Stimulated activated CD8-positive, alpha-beta memory T cell treated with anti-CD3 and anti-CD28 coated beads, Interleukin-2, amount 100 ng/mL, for 1 hour (primary cell): ENCODE data around the gene UBAC2.

ENCODE experiments used
- DNase-seq, 2 donors: peaks; one replicate each; pipeline ENCODE4 v3.0.0-alpha.2; 2020; ENCODE audit warnings: low read depth in 2 of 2

The UBAC2 gene, protein sequence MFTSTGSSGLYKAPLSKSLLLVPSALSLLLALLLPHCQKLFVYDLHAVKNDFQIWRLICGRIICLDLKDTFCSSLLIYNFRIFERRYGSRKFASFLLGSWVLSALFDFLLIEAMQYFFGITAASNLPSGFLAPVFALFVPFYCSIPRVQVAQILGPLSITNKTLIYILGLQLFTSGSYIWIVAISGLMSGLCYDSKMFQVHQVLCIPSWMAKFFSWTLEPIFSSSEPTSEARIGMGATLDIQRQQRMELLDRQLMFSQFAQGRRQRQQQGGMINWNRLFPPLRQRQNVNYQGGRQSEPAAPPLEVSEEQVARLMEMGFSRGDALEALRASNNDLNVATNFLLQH

DNA sequence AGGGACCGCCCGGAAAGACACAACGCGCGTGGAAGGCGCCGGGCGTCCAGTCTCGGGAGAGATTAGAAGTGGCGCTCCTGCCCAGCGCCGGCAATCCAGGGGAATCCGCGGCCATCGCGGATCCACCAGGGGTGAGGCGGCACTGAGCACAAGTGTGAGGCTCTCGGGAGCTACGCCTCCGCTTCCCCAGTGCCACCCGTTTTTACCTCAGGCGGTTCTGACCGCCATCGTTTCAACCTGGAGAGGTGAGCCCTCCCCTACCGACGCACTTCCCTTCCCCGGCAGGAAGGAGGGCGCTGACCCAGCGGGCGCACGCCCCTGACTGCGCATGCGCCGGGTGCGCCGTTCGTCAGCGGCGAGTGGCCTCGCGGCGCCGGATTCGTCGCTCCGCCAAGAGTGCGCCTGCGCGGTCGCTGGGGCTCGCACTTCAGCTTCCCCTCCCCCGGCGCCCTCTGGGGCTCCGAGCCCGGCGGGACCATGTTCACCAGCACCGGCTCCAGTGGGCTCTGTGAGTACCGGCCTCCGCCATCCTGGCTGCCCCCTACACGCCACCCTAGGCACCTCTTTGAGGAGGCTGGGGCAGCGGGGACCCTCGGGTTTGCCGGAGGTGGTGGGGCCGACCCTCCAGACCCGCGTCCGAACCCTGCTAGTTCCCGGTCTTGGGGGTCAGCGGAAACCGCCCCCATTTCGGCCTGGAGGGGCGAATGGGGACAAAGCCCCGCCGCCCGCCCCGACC is at the start of gene UBAC2:
Gene UBAC2 (plus strand): TSS at position 423 of the 736 bp plus-strand sequence. CDS start 55 bp downstream, at position 478.
- peak; percentile 89 to 94 for DNase-seq

DNA sequence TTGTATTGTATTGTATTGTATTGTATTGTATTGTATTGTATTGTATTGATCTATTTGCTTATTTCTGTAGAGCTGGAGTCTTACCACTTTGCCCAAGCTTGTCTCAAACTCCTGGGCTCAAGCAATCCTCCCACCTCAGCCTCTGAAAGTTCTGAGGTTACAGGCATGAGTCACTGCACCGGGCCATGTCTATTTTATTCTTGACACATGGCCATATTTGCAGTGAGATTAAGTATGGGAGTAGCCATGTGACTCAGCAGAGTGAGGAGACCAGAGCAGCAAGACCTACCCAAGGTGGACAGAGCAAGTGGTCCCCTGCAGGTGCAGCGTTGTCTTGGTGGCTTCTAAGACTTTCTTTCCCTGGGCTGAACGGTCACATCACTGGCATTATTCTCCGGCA is 49.1 kb upstream of the UBAC2 start:
- no peak for DNase-seq

DNA sequence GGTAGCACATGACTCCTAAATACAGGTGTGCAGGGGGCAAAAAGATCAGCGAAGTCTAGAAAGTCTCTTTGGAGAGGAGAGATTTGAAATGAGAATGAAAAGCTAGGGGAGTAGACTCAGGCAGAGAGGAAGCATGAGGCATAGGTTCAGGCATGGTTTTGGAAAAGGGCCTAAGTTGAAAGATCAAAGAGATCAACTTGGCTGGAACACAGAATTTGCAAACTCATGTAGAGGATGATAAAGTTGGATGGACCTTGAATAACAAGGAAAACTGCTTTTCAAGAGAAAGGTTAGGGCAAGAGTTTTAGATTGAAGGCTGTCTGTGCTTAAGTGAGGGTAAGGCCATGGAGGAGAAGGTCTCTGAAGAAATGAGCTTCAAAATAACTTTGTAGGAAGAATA is 47.4 kb upstream of the UBAC2 start:
- DNase-seq = no peak

DNA sequence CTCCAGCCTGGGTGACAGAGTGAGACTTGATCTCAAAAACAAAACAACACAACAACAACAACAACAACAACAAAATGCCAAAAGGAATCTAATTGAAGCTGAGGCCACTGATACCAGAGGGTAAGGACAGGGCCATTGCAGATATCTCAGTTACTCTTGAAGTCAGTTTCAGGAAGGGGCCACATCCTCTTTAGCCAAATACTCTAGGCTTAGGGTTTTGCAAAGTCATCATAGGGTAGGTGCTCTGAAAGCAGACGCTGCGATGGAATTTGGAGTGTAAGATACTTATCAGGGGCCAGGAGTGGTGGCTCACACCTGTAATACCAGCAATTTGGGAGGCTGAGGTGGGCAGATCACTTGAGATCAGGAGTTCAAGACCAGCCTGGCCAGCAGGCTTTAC is 46.6 kb upstream of the UBAC2 start:
- no peak for DNase-seq

DNA sequence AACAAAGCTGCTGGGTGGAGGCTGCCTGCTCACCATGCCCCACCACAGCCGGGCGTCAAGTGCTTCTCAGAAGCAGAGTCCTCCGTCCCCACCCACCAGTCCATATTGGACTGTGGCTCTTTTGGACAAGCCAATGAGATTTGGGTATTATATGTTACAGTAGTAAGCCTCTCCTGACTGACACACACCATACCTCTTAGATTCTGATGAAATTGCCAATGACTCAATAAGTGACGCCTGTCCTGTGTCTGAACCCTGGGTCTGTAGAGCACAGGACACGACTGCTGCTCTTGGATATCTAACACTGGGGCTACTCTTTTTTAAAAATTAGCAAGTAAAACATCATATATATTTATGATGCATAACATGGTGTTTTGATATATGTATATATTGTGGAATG is 44.8 kb upstream of the UBAC2 start:
- DNase-seq = no peak

DNA sequence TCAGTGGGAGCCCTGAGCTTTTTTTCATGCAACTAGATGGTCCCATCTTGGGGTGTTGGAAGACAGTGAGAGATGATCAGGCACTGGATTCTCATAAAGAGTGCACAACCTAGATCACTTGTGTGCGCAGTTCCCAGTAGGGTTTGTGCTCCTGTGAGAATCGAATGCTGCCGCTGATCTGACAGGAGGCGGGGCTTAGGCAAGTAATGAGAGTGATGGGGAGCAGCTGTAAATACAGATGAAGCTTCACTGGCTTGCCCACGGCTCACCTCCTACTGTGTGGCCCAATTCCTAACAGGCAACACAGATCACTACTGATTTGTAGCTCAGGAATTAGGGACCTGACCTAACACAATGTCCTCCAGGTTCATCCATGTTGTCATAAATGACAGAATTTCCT is 43.6 kb upstream of the UBAC2 start:
- no peak for DNase-seq

DNA sequence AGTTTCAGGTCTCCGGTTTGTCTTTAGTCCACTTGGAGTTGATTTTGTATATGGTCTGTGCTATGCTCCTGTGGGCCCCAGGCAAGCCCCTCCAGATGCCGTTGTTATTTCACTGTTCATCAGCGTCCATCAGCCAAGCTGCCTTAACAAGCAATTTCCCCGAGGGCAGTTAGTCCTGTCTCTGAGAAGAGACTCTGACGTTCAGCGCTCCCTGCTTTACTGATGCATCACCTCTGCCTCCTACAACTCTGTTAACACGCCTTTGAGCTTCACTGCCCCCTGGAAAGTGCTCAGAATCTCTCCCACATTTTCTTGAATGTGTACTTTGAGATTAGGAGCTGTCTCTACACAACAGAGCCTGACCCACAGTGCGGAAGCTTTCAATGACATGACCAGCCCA is 41.8 kb upstream of the UBAC2 start:
- no peak for DNase-seq

DNA sequence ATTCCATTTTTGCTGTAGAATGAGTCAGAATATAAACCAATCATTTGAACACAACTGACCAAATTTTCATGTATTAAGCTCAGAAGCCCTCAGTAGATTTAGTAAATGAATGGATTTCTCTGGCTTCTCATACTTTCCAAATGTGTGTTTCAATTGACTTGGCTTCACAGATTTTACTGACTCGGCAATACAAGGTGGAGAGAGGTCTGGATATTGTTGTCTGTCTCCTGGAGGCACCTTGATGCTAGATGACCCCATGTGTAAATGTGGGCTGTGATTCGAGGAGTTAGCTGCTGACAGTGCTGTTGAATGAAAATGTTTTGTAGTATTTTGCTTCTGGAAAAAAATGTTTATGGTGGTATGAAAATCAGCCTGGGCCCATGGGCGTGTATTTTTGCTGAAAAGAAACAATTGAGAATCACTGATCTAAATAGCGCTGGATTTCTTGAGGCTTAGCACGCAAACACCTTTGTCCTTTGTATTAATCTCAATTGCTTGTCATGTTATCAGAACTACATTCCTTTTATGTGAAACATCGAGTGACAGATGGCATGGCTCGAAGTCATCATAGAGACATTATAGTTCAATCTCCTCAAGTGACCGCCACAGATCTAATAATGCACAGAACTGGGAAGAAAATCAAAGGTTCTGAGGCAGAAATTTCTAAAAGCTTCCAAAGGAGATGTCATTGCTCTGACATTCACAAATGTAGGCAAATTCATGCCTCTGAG is 41.2 kb upstream of the UBAC2 start:
- DNase-seq = no peak

DNA sequence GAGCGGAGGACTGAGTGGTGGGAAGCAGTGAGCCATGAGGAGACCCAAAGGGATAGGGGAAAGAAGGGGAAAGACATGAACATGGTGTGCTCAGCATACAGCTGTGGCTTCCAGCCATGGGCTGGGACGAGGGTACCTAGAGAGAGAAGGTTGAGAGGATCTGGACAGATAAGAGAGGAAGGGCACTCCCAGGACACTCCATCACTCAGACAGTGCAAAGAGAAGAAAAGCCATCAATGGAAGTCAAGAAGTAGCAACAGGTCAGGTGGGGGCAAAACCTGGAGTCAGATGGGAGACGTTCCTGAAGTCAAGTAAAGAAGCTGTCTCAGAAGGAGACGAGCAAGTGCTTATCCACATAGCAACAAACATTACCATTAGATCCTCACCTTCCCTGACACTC is 40.2 kb upstream of the UBAC2 start:
- DNase-seq = no peak

DNA sequence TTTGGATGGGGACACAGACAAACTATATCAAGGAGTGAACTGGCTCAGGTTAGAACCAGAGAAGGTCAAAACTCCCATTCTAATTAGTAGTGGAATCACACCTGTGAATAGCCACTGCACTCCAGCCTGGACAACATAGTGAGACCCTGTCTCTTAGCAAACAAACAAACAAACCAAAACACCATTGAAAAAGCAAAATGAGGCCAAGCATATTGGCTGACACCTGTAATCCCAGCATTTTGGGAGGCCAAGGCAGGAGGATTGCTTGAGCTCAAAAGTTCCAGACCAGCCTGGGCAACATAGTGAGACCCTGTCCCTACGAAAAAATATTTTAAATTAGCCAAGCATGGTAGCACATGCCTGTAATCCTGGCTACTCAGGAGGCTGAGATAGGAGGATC is 39.1 kb upstream of the UBAC2 start:
- no peak for DNase-seq

DNA sequence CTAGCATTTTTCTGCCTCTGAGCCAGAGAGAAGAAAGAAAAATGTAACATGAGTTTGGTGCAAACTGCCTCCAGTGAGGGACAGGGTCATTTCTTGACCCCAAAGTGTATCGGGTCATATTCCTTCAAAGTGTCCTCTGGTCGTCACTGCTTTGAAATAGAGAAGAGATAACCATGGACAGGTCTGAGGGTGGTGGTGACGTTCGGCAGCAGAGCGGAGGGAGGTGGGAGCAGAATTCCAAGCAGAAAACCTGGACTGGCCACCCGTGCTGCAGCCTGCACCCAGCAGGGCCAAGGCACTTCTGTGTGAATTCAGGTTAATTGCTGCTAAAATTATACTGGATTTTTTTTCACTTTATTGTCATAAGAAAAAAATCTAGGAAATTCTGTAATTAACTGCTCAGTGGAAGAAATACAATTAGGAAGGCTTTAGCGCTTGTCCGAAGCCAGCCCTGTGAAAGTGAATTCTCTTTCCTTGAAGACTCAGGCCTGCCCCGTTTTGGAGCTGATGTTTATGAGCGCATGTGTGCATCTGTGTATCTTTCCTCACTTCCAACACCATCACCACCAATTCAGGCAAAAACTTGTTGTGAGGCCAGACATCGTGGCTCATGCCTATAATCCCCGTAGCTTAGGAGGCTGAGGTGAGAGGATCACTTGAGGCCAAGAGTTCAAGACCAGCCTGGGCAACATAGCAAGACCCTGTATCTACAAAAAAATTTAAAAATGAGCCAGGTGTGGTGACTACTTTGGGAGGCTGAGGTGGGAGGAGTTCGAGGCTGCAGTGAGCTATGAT is 37.9 kb upstream of the UBAC2 start:
- DNase-seq = no peak

DNA sequence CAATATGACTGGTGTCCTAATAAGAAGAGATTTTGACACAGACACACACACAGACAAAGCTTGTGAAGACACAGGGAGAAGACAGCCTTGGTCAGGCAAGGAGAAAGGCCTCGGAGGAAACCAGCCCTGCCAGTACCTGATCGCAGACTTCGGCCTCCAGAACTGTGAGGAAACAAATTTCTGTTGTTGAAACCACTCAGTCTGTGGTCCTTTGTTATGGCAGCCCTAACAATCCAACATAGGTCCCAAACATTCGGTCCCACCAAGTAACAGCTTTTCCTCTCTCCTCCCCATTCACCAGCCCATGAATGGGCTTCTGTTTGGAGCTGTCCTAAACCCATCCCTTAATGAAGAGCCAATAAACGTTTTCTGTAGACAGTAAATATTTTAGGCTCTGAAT is 36.4 kb upstream of the UBAC2 start:
- no peak for DNase-seq

DNA sequence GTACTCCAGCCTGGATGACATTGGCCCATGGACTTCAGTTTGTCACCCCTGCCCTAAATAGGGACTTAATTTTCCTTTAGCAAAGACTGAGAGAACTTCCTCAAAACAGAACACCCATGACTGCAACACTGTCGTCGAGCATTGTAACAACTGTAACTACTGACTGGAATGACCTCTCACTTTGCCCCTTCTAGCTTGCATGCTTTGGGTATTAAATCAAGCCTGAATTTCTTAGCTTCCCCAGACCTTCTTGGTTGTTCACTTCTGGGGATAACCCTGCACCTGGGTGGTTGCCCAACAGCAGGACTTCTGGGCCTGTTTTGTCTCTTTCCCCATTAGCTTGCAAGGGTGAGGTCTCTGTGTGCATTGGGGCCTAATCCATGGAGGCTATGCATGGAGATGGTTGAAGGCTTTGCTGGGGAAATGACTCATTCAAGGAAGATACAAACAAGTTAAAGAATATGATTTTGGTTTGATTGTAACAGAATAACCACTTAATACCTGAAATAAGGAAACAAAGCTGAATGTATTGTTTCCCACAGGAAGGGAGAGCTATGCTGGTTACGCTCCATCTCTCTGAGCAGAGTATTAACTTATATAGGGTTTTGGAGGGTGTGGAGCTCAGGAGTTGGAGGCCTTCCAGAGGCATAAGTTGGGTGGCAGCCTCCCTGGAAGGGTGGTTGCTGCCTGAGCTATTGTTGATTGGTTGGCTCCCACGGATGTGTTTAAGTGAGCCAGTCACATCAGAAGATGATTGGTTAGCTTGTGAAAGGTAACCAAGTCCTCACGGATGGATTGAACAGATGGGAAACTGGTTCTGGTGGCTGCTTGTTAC is 34.7 kb upstream of the UBAC2 start:
- DNase-seq = no peak

DNA sequence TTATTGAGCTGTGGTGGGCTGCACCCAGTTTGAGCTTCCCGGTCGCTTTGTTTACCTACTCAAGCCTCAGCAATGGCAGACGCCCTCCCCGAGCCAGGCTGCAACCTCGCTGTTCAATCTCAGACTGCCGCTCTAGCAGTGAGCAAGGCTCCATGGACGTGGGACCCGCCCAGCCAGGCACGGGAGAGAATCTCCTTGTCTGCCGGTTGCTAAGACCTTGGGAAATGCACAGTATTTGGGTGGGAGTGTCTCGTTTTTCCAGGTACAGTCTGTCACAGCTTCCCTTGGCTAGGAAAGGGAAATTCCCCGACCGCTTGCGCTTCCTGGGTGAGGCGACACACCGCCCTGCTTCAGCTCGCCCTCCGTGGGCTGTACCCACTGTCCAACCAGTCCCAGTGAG is 27.7 kb upstream of the UBAC2 start:
- no peak for DNase-seq

DNA sequence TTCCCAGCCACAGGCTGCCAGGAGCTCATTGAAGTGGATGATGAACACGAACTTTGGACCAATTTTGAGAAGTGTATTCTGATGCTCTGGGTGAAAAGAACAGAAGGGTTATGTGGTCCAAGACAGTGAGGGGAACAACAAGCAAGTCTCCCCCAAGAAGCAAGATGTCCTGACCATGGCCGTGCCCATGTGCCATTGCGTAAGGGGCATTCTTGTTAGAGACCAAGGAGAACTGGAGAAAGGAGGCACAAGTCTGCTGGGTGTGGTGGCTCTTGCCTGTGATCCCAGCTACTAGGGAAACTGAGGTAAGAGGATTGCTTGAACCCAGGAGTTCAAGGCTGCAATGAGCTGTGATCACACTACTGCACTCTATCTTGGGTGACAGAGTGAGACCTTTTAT is 27.0 kb upstream of the UBAC2 start:
- no peak for DNase-seq

DNA sequence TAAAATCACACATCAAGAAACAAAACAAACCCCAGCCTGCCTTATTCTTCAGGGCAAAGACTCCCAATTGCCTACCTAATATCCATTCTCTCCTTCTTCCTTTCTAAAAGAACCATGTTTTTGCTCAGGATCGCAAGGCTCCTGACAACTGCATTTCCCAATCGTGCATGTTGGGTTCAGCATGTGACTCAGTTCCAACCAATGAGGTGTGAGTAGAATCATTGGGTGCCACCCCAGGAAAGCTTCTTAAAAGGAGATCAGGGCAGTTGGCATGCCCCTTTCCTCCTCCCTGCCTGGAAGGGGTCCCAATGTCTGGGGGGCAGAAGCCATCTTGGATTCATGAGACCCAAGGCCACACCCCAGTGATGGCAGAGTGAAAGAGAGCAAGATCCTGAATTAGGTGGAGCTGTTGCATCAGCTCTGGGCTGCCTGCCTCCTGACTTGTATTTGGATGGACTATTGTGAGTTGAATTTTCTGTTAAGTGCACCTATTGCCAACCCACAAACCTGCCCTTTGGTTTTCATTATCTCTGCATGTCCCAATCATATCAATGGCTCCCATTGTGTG is 26.0 kb upstream of the UBAC2 start:
- DNase-seq = no peak

DNA sequence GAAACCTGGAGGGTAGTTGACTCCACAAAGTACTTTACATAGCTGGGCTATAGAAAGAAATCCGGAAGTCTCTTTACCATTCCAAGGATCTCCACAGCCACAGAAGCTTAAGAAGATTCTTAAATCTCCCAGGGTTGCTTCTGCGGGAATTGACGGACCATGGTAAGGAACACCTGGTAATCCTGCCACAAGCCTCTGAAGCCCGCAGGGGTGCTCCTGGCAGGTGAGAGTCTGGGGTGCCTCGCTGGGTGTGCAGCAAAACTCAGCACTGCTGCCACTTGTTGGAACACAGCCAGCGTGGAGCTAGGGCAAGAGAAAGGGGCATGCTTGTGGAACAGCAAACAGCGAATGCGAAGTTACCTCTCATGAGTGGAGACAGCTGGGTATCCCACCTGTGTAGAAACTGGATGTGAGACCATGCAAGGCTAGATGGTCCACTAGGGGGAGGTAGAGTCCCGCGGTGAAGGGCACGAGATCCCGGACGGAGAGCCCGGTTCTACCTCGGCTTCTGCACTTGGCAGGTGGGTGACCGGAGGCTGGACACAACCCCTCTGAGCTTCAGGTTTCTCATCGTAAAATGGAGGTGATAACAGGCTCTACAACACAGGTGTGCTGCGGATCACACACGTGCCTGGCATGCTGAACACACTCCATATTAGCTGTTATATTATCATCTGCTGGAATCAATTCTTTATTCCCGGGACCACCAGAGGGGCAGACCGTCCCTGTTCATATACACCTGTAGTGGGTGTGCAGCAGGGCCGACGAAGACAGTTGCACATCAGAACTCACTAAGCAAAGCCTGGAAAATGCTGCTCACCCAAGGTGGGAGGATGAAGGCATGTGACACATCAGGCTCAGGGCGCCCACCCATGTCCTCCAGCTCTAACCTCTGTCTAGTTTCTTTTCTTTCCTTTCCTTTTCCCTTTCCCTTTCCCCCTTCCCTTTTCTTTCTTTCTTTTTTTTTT is 24.1 kb upstream of the UBAC2 start:
- DNase-seq = peak; percentile 53 to 59

DNA sequence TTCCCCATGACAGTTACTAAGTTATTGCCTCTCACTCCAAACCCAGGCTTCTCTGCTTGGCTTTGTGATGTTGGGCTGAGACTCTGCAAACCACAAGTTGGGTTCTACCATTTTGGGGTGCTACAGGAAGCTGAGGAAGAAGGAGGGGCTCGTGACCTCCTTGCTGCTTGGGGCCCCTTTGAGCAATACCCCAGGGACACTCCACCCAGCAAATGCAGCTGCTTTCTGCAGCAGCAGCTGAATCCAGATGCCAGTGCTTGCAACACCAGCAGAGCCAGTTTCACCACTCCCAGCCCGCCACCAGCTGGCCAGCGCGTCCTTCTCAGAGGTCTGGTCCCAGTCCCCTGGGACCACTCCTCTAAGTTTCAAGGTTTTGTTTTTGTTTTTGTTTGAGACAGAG is 22.0 kb upstream of the UBAC2 start:
- no peak for DNase-seq

DNA sequence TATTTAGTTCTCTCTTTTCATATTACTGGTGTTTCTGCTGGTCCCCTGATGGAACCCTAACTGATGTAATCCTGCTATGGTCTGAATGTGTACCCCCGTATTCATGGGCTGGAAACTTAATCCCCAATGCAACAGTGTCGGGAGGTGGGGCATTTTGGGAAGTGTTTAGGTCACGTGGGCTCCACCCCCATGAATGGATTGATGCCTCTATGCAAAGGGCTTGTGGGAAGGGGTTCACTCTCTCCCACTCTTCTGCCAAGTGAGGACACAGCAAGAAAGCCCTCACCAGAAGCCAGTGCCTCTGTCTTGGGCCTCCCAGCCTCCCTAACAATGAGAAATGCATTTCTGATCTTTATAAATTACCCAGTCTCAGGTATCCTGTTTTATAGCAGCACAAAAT is 21.2 kb upstream of the UBAC2 start:
- no peak for DNase-seq

DNA sequence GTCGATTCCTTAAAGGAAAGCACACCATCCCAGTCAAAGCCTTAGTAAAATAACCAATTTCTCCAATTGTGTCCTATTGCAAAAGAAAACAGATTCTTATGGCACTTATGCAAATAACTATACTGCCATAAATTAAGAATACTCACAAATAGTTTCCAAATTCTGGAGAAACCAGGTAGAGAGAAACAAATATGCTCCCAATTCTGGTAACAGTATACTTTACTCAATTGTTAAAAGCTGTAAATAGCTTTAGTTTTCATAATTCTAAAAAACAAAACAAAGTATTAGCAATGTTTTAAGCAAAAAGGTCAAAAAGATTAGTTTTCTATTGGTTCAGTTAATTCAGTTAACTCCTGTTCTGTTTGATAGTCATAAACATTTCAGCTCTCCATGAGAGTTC is 18.2 kb upstream of the UBAC2 start:
- no peak for DNase-seq
